ENCODE measurements around the gene HOXA3. TPM values are rescaled to one million over a fixed set of nuclear protein-coding genes. Genes with fewer than 3 reads are reported as not detected.

HOXA3 gene
- total RNA-seq, 1 experiment from 2014 or later = not detected

DNA sequence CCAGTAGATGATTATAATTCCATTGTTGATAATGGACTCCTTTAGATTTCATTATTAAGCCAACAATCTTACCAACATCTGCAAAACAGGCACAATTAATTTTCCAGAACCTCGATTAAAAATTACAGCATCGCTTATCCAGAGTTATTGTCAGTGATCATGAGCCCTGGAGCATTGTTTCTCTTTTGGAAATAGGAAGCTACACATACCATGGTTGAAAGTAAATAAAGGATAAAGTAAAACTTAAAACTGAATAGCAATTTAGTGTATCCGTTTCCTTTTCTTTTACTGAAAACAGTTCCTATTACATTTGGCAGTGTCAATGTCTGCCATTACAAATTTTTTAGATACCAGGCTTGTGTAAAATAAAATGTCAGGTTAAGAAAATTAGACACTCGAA, 40.0 kb downstream of the HOXA3 start:
- Histone ChIP-seq H3K4ac (ENCODE audit: low read depth, low read length) (no peak overlapping the region), H2AK5ac (ENCODE audit: insufficient read length, low read length) (no peak overlapping the region), H3T11ph (ENCODE audit: low read length) (no peak overlapping the region), H3K79me2 (ENCODE audit: insufficient read depth, low read length) (no peaks in the 10 kb centered on the region), H3K79me1 (ENCODE audit: insufficient read depth, low read depth, low read length, poor library complexity, severe bottlenecking) (no peaks in the 10 kb centered on the region), H3K4me1 (ENCODE audit: insufficient read depth, low read length) (no peaks in the 10 kb centered on the region), H3K9ac (ENCODE audit: extremely low read depth, insufficient read length, low read length) (no peak overlapping the region), H3K27ac (ENCODE audit: insufficient read length, low read depth, low read length) (no peak overlapping the region), H3K14ac (ENCODE audit: insufficient read depth, low read length) (no peak overlapping the region), H3K9me3 (ENCODE audit: control insufficient read depth, low read depth, low read length) (no peaks in the 10 kb centered on the region), H2BK12ac (ENCODE audit: insufficient read length, low read depth, low read length) (no peak overlapping the region), H3K4me2 (ENCODE audit: insufficient read depth, insufficient read length, low read length) (no peak overlapping the region), H2BK120ac (ENCODE audit: low read depth, low read length, poor library complexity, severe bottlenecking) (no peak overlapping the region), H4K20me1 (ENCODE audit: control insufficient read depth, insufficient read depth, insufficient read length) (peaks cover 2% of the 10 kb centered on the region), H3K23ac (ENCODE audit: insufficient read length, low read depth, low read length) (no peak overlapping the region), H3K56ac (ENCODE audit: insufficient read length, low read depth, low read length) (no peak overlapping the region), H3K18ac (ENCODE audit: insufficient read length, low read depth, low read length) (no peak overlapping the region), H3K23me2 (ENCODE audit: insufficient read length, low read depth, low read length, poor library complexity, severe bottlenecking) (peaks cover 3% of the 10 kb centered on the region), H3K27me3 (ENCODE audit: insufficient read depth, low read length) (peaks cover 96% of the 10 kb centered on the region), H2BK5ac (ENCODE audit: insufficient read length, low read length) (no peak overlapping the region), H2BK15ac (ENCODE audit: low read depth, low read length) (no peak overlapping the region), H4K8ac (replicated peaks; ENCODE audit: insufficient read length, low read depth, low read length) (no peak overlapping the region), H2AFZ (ENCODE audit: low read length) (no peak overlapping the region), H2BK20ac (ENCODE audit: low read depth, low read length, poor library complexity, severe bottlenecking) (no peak overlapping the region), H4K91ac (ENCODE audit: insufficient read length, low read depth, low read length) (no peak overlapping the region), H4K5ac (ENCODE audit: insufficient read length, low read depth, low read length) (no peak overlapping the region)
- TF ChIP-seq CTCF (conservative IDR thresholded peaks at IDR 0.05) = no peak
- peaks cover 10 to 19% of the 10 kb centered on the region in 2 experiments for H3K4me1 Mint-ChIP-seq
- peaks cover 98% of the 10 kb centered on the region for H3K27me3 Mint-ChIP-seq (ENCODE audit: low read depth)
- no peak for DNase-seq
- H3K36me3 Mint-ChIP-seq (ENCODE audit: insufficient read depth in 1 of 3, low read depth in 3 of 3) = no peaks in the 10 kb centered on the region; a peak in 1 of 7 replicates
- peaks cover 0 to 3% of the 10 kb centered on the region in 2 experiments; a peak in 3 of 5 replicates for H3K9me3 Mint-ChIP-seq
- no peak overlapping the region for H3K4me3 Mint-ChIP-seq
- no peak overlapping the region for H3K27ac Mint-ChIP-seq
- WGBS (ENCODE audit: extremely low coverage, insufficient read length, low lambda C conversion rate) = no CpG with 5 or more reads among the region's 4 CpGs

Measured in H9 (cell line).